NK-92 (cell line): ENCODE data around the gene CRYBG2.
A peak's percentile ranks its signal among the peaks of the same experiment; 100 is the strongest.
"Not testable (repeated sequence)": the region's sequence is repeated elsewhere in the genome, so short reads cannot be mapped to it uniquely, and the experiment has no call there.

Experiments
- DNase-seq: peaks from one replicate; lab custom pipeline; 2025; ENCODE audit not compliant: unreplicated experiment; lab: John Stamatoyannopoulos, UW

The CRYBG2 gene

GRCh38 chr1:26296340-26297056 lies 57.4 kb downstream of the CRYBG2 start:
- DNase-seq, result no peak

- DNase-seq, result no peak
Observed at GRCh38 chr1:26295194-26296138, 58.5 kb downstream of the CRYBG2 start.

DNA sequence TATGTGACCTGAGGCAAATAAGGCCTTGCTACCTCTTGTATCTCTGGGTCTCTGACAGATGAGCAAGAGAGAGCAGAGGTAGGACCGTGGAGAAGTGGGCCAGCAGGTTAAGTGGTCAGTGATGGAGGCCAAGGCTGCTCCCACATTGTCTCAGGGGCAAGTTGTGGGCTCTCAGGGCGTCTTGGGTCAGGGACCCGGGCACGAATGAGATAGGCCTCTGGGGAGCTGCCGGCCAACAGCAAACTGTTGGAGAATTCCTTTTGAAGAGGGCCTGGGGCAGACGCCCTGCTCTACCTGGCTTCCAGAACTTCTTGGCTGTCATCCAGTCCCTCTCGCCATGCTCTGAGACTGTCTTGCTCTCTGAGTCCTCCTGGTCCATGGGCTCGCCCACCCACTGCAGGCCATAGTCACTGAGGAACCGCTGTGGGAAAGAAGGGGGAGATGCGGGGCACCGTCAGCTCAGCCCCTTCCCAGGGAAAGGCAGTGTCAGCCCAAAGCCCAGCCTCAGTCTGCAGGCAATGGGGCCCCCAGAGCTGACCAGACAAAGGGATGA lies 59.9 kb downstream of the CRYBG2 start:
- DNase-seq, result no peak

DNA sequence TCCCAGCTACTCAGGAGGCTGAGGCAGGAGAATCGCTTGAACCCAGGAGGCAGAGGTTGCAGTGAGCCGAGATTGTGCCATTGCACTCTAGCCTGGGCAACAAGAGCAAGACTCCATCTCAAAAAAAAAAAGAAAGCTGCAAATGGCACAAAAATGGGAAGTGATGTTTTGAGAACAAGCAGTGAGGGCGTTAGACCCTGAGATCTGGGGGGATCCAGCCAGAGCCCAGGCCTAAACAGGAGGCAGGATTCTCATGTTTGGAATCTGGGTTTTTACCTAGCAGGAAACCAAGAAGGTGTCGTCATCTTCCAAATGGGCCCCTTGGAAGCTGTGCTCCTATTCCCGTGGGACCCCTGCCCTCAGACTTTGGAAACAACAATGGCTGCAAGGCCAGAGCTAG lies 61.2 kb downstream of the CRYBG2 start:
- not testable (repeated sequence) for DNase-seq

DNA sequence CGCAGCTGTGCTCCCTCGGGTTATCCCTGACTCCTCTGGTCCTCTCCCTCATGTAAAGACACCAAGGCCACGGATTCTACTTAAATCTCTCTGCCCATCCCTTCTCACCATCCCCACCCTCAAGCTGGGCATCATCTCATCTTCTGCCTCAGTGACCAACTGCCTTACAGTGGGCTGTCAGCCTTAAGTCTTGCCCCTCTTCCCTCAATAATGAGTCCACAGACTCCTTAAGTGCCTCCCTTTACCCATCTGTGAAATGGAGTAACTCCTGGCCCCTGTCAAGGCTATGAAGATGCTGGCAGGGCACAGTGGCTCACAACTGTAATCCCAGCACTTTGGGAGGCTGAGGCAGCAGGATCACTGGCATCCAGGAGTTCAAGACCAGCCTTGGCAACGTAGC lies 62.0 kb downstream of the CRYBG2 start:
- no peak for DNase-seq

DNA sequence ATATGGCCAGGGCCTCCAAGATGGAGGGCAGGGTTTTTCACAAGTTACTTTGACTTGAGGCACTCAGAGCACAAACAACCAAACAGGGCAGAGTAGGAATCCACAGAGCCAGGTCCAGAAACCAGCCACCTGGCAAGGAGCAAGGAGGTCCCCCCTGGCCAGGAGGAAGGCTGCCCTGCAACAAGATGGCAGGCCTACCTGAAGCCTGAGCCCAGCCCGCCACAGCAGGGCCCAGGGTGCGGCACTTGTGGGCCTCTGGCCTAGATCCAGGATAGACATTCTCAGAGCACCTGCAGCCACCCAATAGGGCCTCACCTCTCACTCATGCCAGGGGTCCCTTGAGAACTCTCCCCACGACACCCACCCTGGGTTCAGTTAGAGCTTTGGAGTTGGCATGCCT lies 62.5 kb downstream of the CRYBG2 start:
- DNase-seq, result no peak

- DNase-seq, result no peak
Observed at GRCh38 chr1:26290882-26291261, 63.1 kb downstream of the CRYBG2 start.

DNA sequence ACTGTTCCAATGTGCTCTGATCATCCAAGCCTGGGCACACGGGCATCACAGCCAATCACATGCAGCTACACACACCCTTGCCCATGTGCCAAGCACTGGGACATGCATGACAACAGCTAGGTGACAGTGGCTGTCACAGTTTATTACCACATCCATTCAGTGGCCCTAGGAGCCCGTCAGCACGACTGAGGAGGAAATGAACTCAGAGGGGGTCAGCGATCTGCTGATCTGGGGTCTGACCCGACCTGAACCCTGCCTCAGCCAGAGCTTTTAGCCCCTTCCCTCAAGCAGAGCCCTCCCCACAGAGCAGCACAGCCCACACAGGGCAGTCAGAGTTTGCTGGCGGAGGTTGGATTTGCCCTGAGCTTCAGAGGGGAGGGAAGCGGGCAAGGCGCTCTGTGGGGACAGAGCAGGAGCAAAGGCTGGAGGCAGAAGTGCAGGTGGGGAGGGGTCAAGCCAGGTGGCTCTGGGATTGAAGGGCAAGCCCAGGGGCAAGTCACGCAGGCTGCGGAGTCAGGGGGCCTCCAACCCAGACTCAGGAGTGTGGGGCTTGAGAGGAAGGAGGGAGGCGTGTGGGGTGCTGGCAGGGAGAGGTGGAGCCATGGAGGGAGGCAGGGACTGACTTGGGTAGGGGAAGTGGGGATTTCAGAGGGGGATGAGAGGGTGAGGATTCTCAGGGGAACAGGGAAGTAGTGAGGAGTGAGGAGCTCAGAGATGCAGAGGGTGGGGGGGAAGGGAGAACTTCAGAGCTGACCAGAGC lies 63.6 kb downstream of the CRYBG2 start:
- DNase-seq, result no peak

GRCh38 chr1:26289158-26290059 lies 64.5 kb downstream of the CRYBG2 start:
- no peak for DNase-seq

- DNase-seq, result no peak
Observed at GRCh38 chr1:26288311-26288941, 65.5 kb downstream of the CRYBG2 start.

GRCh38 chr1:26287811-26288210 lies 66.1 kb downstream of the CRYBG2 start:
- no peak for DNase-seq

DNA sequence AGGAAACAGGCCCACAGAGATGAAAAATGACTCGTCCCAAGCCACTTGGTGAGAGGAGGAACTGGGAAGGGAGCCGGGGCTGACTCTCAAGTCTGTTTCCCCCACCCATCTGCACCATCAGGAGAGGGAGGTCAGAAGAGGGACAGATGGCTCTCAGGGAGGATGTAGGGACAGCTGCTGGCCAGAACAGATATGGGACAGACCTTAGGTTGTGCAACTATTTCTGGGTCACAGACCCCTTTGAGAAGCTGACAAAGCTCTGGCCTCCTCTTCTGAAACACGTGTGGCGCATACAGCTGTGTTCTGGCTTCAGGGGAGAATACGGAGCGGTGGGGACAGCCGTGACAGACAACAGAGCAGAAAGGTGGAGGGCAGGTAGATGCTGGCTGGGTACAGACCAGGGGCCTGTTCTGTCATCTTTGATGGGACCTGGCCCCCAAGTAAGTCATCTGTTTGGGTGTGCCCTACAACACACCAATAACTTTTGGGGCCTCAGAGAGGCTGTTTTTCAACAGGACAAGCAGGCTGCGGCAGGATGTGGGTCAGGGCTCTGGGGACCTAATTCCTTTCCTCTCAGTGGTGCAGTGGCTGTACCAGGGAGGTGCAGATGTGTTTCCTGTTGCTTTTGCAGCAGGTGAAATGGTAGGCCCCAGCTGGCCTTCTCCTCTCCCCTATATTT lies 66.8 kb downstream of the CRYBG2 start:
- DNase-seq, result no peak

DNA sequence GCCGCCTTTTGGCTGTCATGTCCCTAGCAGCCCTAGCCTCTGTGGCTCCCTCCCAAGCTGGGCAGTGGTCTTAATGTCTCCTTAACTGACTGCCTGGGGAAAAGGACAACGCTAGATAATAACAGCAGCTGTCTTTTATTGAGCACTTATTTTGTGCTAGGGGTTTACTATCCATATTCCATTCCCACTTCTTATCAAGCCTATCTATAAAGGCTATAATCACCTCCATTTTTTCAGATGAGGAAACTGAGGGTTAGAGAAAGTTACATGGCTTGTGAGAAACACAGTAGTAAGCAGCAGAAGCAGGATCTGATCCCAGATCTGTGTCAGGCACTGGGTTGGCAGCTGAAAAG lies 67.9 kb downstream of the CRYBG2 start:
- DNase-seq, result no peak

- no peak for DNase-seq
Observed at GRCh38 chr1:26285366-26286063, 68.4 kb downstream of the CRYBG2 start.

- DNase-seq, result peak; percentile 47
Observed at GRCh38 chr1:26284597-26285347, 69.2 kb downstream of the CRYBG2 start.

- DNase-seq, result no peak
Observed at GRCh38 chr1:26283871-26284596, 69.9 kb downstream of the CRYBG2 start.

GRCh38 chr1:26283279-26283853 lies 70.6 kb downstream of the CRYBG2 start:
- no peak for DNase-seq
